HEK293 (cell line): ENCODE data around the gene PGA5.

ENCODE experiments used
- CTCF ChIA-PET: fragments of 350-600 bp; formaldehyde crosslinking; extraction: SDS; loops from one replicate; lab custom pipeline; 2021; ENCODE audit warnings: antibody characterized with exemption; lab: Yijun Ruan, JAX
- POLR2A ChIA-PET: fragments of 300-600 bp; formaldehyde crosslinking; extraction: SDS; loops from one replicate; lab custom pipeline; 2020; ENCODE audit warnings: antibody characterized with exemption, inconsistent platforms; lab: Yijun Ruan, JAX
- H3K27ac ChIP-seq: fragments of 200-500 bp; sonication (Bioruptor generic); 2 replicates; pipeline ENCODE4 v1.5.1; 2014; ENCODE audit warnings: low read depth, low read length, control low read depth, inconsistent platforms; ENCODE audit errors: extremely low read depth
- H3K36me3 ChIP-seq, 2 experiments: fragments of 200-500 bp in 1 of 2; sonication (Bioruptor generic) in 1 of 2; 1 replicate in 1 of 2; 2 replicates in 1 of 2; pipeline ENCODE4 v1.5.1; 2014 to 2017; ENCODE audit warnings: inconsistent platforms in 2 of 2, low read length in 2 of 2; ENCODE audit not compliant: control insufficient read depth in 2 of 2, insufficient read depth in 1 of 2
- H3K4me1 ChIP-seq: fragments of 200-500 bp; sonication (Bioruptor generic); 2 replicates; pipeline ENCODE4 v1.5.1; 2014; ENCODE audit warnings: mild to moderate bottlenecking, low read length, inconsistent platforms; ENCODE audit not compliant: control insufficient read depth, insufficient read depth
- H3K4me3 ChIP-seq: 2 replicates; pipeline ENCODE4 v1.5.1; 2011; ENCODE audit warnings: low read depth, mild to moderate bottlenecking, control low read depth, low read length, moderate library complexity
- H3K9me3 ChIP-seq: fragments of 200-500 bp; sonication (Bioruptor generic); 2 replicates; pipeline ENCODE4 v1.5.1; 2014; ENCODE audit warnings: low read depth, low read length, inconsistent platforms; ENCODE audit not compliant: control insufficient read depth, insufficient read depth
- GLI4 ChIP-seq: fragments of 450-650 bp; formaldehyde crosslinking; IDR thresholded peaks from 2 replicates; pipeline ENCODE4 v1.5.1; 2016; ENCODE audit warnings: missing biosample characterization, missing genetic modification characterization
- MYNN ChIP-seq: fragments of 450-650 bp; formaldehyde crosslinking; IDR thresholded peaks from 2 replicates; pipeline ENCODE4 v1.5.1; 2016; ENCODE audit warnings: missing biosample characterization, missing genetic modification characterization, borderline replicate concordance
- SCRT2 ChIP-seq: fragments of 450-650 bp; formaldehyde crosslinking; IDR thresholded peaks from 2 replicates; pipeline ENCODE4 v1.5.1; 2016; ENCODE audit warnings: missing biosample characterization, missing genetic modification characterization
- ZFP3 ChIP-seq: fragments of 450-650 bp; formaldehyde crosslinking; IDR thresholded peaks from 2 replicates; pipeline ENCODE4 v1.5.1; 2016; ENCODE audit warnings: low read depth, missing biosample characterization, missing genetic modification characterization
- ZIC2 ChIP-seq: fragments of 450-650 bp; formaldehyde crosslinking; IDR thresholded peaks from 2 replicates; pipeline ENCODE4 v1.5.1; 2016; ENCODE audit warnings: missing biosample characterization, missing genetic modification characterization
- ZNF335 ChIP-seq: fragments of 450-650 bp; formaldehyde crosslinking; conservative IDR thresholded peaks from 2 replicates; pipeline ENCODE4 v1.5.1; 2016; ENCODE audit warnings: missing biosample characterization, missing genetic modification characterization
- ZNF585B ChIP-seq: fragments of 450-650 bp; formaldehyde crosslinking; IDR thresholded peaks from 2 replicates; pipeline ENCODE4 v1.5.1; 2016; ENCODE audit warnings: missing biosample characterization, missing genetic modification characterization
- TF ChIP-seq, protein P1 (sequence below): fragments of 450-650 bp; formaldehyde crosslinking; IDR thresholded peaks from 2 replicates; pipeline ENCODE4 v1.5.1; 2016; ENCODE audit warnings: missing biosample characterization, missing genetic modification characterization
- TF ChIP-seq, protein P2 (sequence below): fragments of 450-650 bp; formaldehyde crosslinking; IDR thresholded peaks from 2 replicates; pipeline ENCODE4 v1.5.1; 2016; ENCODE audit warnings: missing biosample characterization, missing genetic modification characterization
- TF ChIP-seq, protein P3 (sequence below): fragments of 450-650 bp; formaldehyde crosslinking; IDR thresholded peaks from 2 replicates; pipeline ENCODE4 v1.5.1; 2017; ENCODE audit warnings: missing biosample characterization, missing genetic modification characterization
- TF ChIP-seq, protein P4 (sequence below): fragments of 450-650 bp; IDR thresholded peaks from 2 replicates; pipeline ENCODE4 v1.5.1; 2018; ENCODE audit warnings: missing biosample characterization, mild to moderate bottlenecking, missing genetic modification characterization
- TF ChIP-seq, protein P5 (sequence below): fragments of 450-650 bp; formaldehyde crosslinking; IDR thresholded peaks from 2 replicates; pipeline ENCODE4 v1.5.1; 2017; ENCODE audit warnings: missing biosample characterization, missing genetic modification characterization

Gene PGA5

DNA sequence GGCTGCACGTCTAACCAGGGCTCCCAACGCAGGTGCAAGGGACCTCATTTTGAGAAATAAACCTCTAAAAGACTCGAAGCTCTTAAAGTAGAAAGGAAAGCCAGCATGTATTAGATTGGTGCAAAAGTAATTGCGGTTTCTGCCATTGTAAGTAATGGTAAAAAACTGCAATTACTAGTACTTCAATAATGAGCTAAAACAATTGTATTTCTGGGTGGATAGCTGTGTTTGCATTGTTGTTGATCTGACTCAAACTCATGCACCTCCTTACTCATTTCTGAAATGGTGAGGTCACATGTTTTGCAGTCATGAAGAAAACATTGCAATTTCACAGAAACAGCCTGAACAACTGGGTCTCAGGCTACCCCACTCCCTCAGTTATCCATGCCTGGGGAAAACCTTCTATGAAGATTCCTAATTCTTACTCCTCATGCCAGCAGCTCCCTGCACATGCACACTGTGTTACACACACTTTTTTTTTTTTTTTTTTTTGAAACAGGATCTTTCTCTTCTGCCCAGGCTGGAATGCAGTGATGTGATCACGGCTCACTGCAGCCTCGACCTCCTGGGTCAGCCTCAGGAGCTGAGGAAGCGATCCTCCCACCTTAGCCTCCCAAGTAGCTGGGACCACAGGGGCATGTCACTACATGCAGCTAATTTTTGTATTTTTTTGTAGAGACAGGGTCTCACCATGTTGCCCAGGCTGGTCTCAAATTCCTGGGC is 29.5 kb downstream of the PGA5 start:
- TF ChIP-seq, protein P1, sequence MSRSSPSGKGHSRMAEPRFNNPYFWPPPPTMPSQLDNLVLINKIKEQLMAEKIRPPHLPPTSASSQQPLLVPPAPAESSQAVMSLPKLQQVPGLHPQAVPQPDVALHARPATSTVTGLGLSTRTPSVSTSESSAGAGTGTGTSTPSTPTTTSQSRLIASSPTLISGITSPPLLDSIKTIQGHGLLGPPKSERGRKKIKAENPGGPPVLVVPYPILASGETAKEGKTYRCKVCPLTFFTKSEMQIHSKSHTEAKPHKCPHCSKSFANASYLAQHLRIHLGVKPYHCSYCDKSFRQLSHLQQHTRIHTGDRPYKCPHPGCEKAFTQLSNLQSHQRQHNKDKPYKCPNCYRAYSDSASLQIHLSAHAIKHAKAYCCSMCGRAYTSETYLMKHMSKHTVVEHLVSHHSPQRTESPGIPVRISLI (tag by site-specific recombination): peak; percentile 64; the same call in 1 of the 2 replicates
- TF ChIP-seq ZFP3 (tag by site-specific recombination): no peak
- ChIA-PET CTCF (interaction anchor here (0.8 to 3.6 kb wide), 2 partner anchors 16 to 443 kb away, joined by 3 to 13 read pairs; no protein-coding TSS in a partner anchor), POLR2A (interaction anchor here (0.7 kb wide), 1 partner anchor 61 kb away, joined by 4 read pairs; no protein-coding TSS in a partner anchor)
- Histone ChIP-seq H3K36me3 (peaks cover 0 to 16% of the 10 kb centered on the region in 2 experiments; a peak in 1 of 3 replicates), H3K9me3 (no peaks in the 10 kb centered on the region), H3K4me3 (no peak overlapping the region), H3K4me1 (no peaks in the 10 kb centered on the region), H3K27ac (no peak overlapping the region)

DNA sequence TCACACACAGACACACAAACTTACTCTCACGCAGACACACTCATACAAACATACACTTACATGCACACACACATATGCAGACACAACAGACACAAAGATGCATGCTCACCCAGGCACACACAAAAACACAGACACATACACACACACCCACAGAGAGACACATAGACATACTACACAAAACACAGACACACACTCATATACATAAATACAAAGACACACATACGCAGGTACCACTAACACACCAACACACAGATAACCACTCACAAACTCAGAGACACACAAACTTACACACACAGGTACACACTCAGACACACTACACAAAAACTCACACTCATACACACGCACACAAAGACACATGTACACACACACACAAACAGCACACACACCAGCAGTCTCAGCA is 31.8 kb downstream of the PGA5 start:
- no peaks in the 10 kb centered on the region for H3K4me1 ChIP-seq
- TF ChIP-seq, protein P2, sequence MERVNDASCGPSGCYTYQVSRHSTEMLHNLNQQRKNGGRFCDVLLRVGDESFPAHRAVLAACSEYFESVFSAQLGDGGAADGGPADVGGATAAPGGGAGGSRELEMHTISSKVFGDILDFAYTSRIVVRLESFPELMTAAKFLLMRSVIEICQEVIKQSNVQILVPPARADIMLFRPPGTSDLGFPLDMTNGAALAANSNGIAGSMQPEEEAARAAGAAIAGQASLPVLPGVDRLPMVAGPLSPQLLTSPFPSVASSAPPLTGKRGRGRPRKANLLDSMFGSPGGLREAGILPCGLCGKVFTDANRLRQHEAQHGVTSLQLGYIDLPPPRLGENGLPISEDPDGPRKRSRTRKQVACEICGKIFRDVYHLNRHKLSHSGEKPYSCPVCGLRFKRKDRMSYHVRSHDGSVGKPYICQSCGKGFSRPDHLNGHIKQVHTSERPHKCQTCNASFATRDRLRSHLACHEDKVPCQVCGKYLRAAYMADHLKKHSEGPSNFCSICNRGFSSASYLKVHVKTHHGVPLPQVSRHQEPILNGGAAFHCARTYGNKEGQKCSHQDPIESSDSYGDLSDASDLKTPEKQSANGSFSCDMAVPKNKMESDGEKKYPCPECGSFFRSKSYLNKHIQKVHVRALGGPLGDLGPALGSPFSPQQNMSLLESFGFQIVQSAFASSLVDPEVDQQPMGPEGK (tag by site-specific recombination): no peak
- TF ChIP-seq MYNN (tag by site-specific recombination): no peak
- TF ChIP-seq, protein P3, sequence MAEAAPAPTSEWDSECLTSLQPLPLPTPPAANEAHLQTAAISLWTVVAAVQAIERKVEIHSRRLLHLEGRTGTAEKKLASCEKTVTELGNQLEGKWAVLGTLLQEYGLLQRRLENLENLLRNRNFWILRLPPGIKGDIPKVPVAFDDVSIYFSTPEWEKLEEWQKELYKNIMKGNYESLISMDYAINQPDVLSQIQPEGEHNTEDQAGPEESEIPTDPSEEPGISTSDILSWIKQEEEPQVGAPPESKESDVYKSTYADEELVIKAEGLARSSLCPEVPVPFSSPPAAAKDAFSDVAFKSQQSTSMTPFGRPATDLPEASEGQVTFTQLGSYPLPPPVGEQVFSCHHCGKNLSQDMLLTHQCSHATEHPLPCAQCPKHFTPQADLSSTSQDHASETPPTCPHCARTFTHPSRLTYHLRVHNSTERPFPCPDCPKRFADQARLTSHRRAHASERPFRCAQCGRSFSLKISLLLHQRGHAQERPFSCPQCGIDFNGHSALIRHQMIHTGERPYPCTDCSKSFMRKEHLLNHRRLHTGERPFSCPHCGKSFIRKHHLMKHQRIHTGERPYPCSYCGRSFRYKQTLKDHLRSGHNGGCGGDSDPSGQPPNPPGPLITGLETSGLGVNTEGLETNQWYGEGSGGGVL (tag by site-specific recombination): no peak
- TF ChIP-seq, protein P4, sequence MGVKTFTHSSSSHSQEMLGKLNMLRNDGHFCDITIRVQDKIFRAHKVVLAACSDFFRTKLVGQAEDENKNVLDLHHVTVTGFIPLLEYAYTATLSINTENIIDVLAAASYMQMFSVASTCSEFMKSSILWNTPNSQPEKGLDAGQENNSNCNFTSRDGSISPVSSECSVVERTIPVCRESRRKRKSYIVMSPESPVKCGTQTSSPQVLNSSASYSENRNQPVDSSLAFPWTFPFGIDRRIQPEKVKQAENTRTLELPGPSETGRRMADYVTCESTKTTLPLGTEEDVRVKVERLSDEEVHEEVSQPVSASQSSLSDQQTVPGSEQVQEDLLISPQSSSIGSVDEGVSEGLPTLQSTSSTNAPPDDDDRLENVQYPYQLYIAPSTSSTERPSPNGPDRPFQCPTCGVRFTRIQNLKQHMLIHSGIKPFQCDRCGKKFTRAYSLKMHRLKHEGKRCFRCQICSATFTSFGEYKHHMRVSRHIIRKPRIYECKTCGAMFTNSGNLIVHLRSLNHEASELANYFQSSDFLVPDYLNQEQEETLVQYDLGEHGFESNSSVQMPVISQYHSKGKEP (tag by site-specific recombination): no peak
- no peak for TF ChIP-seq GLI4
- TF ChIP-seq, protein P5, sequence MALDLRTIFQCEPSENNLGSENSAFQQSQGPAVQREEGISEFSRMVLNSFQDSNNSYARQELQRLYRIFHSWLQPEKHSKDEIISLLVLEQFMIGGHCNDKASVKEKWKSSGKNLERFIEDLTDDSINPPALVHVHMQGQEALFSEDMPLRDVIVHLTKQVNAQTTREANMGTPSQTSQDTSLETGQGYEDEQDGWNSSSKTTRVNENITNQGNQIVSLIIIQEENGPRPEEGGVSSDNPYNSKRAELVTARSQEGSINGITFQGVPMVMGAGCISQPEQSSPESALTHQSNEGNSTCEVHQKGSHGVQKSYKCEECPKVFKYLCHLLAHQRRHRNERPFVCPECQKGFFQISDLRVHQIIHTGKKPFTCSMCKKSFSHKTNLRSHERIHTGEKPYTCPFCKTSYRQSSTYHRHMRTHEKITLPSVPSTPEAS: peak; percentile 59; the same call in 1 of the 2 replicates
- TF ChIP-seq, all 188 proteins: peak for 1
- Histone ChIP-seq H3K27ac (no peak overlapping the region), H3K36me3 (peaks cover 0 to 19% of the 10 kb centered on the region in 2 experiments; a peak in 1 of 3 replicates), H3K4me3 (no peak overlapping the region), H3K9me3 (no peaks in the 10 kb centered on the region)
- CTCF ChIA-PET: no interaction called here
- POLR2A ChIA-PET: interaction anchor here (0.6 kb wide), 1 partner anchor 93 kb away, joined by 3 read pairs; no protein-coding TSS in a partner anchor

DNA sequence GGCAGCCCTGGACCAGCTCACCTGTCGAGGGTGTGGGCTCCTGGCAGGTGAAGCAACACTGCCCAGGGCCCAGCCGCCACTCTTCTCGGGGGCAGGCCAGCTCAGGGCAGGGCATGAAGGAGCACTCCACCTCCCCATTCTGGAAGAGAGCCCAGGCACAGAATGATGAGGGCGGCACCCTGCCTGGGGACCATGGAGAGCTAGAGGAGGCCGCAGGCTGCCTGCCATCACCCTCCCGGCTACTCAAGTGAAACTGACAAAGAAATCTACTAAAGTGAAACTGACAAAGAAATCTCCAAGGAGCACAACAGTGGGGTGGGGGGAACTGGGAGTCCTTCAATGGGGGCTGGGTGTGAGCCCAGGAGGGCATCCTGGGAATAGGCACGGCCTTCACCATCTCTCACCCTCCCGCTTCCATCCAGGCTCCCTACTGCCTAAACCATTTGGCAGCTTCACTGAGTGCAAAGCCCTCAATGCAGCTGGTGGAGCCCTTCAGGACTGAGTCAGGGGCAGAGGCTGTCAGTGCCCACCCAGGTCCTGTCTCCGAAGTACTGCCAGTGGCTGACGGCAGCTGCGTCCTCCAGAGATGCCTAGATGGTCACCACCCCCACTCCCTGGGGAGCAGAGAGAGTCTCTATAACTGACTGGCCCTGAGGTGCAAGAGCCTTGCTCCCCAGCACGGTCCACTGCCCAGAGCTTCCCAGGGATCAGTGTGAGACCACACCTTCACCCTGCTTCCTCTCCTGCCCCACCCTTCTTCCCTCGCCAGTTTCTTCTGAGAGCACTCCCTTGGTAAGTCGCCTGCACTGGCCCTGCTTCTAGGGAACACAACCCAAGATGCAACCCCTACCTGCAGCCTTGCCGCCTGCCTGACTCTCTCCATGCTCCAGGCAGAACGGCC is 32.5 kb downstream of the PGA5 start:
- Histone ChIP-seq H3K4me1 (no peaks in the 10 kb centered on the region), H3K36me3 (peaks cover 0 to 21% of the 10 kb centered on the region in 2 experiments; a peak in 1 of 3 replicates), H3K9me3 (no peaks in the 10 kb centered on the region), H3K27ac (no peak overlapping the region), H3K4me3 (no peak overlapping the region)
- POLR2A ChIA-PET: interaction anchor here (0.6 kb wide), 1 partner anchor 93 kb away, joined by 3 read pairs; no protein-coding TSS in a partner anchor
- CTCF ChIA-PET: no interaction called here
- peak; percentile 44 for TF ChIP-seq ZIC2 (tag by site-specific recombination)
- TF ChIP-seq SCRT2: 0 out of 2 replicates have a peak, but pooled peaks have one; percentile 34
- TF ChIP-seq ZNF585B (tag by site-specific recombination): no peak
- TF ChIP-seq ZNF335: no peak
- TF ChIP-seq, all 188 proteins: peak for 2
